Measurements from ENCODE around the gene C1orf74.

Gene C1orf74

GRCh38 chr1:209825591-209826434 is 41.5 kb upstream of the C1orf74 start:
- no peak for TF ChIP-seq CTCF (IDR thresholded peaks at IDR 0.05; ENCODE audit: insufficient read depth, low read length, poor library complexity, severe bottlenecking)

GRCh38 chr1:209823143-209824041 is 39.0 kb upstream of the C1orf74 start:
- no peak for DNase-seq (ENCODE audit: extremely low read depth, insufficient read length)

More at GRCh38 chr1:209825591-209826434, 41.5 kb upstream of the C1orf74 start:
- Histone ChIP-seq H3K27me3 (replicated peaks; ENCODE audit: control insufficient read depth, insufficient read depth, low read length) (no peaks in the 10 kb centered on the region), H3K36me3 (ENCODE audit: control insufficient read depth, insufficient read depth, low read length) (no peaks in the 10 kb centered on the region), H3K4me3 (replicated peaks; ENCODE audit: low read depth, low read length) (no peak overlapping the region)
- DNase-seq (ENCODE audit: extremely low read depth, insufficient read length) = no peak

GRCh38 chr1:209822706-209823105 is 38.3 kb upstream of the C1orf74 start:
- no peak overlapping the region for H3K4me3 ChIP-seq (replicated peaks; ENCODE audit: low read depth, low read length)
- TF ChIP-seq CTCF (IDR thresholded peaks at IDR 0.05; ENCODE audit: insufficient read depth, low read length, poor library complexity, severe bottlenecking) = no peak
- no peak for DNase-seq (ENCODE audit: extremely low read depth, insufficient read length)

More at GRCh38 chr1:209823143-209824041, 39.0 kb upstream of the C1orf74 start:
- no peaks in the 10 kb centered on the region for H3K27me3 ChIP-seq (replicated peaks; ENCODE audit: control insufficient read depth, insufficient read depth, low read length)
- no peak overlapping the region for H3K4me3 ChIP-seq (replicated peaks; ENCODE audit: low read depth, low read length)
- H3K36me3 ChIP-seq (ENCODE audit: control insufficient read depth, insufficient read depth, low read length) = no peaks in the 10 kb centered on the region
- peak; percentile 76 for TF ChIP-seq CTCF (IDR thresholded peaks at IDR 0.05; ENCODE audit: insufficient read depth, low read length, poor library complexity, severe bottlenecking)

GRCh38 chr1:209820986-209821385 is 36.6 kb upstream of the C1orf74 start:
- Histone ChIP-seq H3K36me3 (ENCODE audit: control insufficient read depth, insufficient read depth, low read length) (no peaks in the 10 kb centered on the region), H3K4me3 (replicated peaks; ENCODE audit: low read depth, low read length) (no peak overlapping the region), H3K27me3 (replicated peaks; ENCODE audit: control insufficient read depth, insufficient read depth, low read length) (no peaks in the 10 kb centered on the region)
- no peak for TF ChIP-seq CTCF (IDR thresholded peaks at IDR 0.05; ENCODE audit: insufficient read depth, low read length, poor library complexity, severe bottlenecking)
- DNase-seq (ENCODE audit: extremely low read depth, insufficient read length) = no peak

More at GRCh38 chr1:209822706-209823105, 38.3 kb upstream of the C1orf74 start:
- Histone ChIP-seq H3K36me3 (ENCODE audit: control insufficient read depth, insufficient read depth, low read length) (no peaks in the 10 kb centered on the region), H3K27me3 (replicated peaks; ENCODE audit: control insufficient read depth, insufficient read depth, low read length) (no peaks in the 10 kb centered on the region)

- Histone ChIP-seq H3K4me3 (replicated peaks; ENCODE audit: low read depth, low read length) (no peak overlapping the region), H3K36me3 (ENCODE audit: control insufficient read depth, insufficient read depth, low read length) (no peaks in the 10 kb centered on the region), H3K27me3 (replicated peaks; ENCODE audit: control insufficient read depth, insufficient read depth, low read length) (no peaks in the 10 kb centered on the region)
- DNase-seq (ENCODE audit: extremely low read depth, insufficient read length) = no peak
- no peak for TF ChIP-seq CTCF (IDR thresholded peaks at IDR 0.05; ENCODE audit: insufficient read depth, low read length, poor library complexity, severe bottlenecking)
These were observed 34.7 kb upstream of the C1orf74 start for GRCh38 chr1:209819058-209819457.

All from GM06990 (cell line).